ENCODE measurements around the gene KLHL28.

The KLHL28 gene
- 39.8 to 71.0 (median 57.6) reads per million in 4 experiments for total RNA-seq

GRCh38 chr14:44961554-44962333 lies at the start of gene KLHL28, which contains the start of gene TOGARAM1:
Gene KLHL28 (minus strand): TSS chr14:44961947. CDS start chr14:44945928, 16,019 bp downstream.
Gene TOGARAM1 (plus strand): TSS chr14:44962190. CDS start chr14:44962422, 232 bp downstream.
- peak; percentile 93 for DNase-seq

DNA sequence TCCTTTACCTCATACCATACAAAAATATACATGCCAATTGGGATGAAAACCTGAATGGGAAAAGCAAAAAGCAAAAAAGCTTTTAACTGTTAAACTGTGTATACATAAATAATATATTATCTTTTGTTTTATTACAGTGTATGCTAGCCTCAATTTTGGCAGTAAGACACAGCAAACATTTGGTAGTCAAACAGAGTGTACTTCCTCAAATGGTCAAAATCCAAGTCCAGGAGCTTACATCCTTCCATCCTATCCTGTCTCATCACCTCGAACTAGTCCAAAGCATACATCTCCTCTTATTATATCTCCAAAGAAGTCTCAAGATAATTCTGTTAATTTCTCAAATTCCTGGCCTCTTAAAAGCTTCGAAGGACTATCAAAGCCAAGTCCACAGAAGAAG lies 42.2 kb upstream of the KLHL28 start:
- no peak for DNase-seq

DNA sequence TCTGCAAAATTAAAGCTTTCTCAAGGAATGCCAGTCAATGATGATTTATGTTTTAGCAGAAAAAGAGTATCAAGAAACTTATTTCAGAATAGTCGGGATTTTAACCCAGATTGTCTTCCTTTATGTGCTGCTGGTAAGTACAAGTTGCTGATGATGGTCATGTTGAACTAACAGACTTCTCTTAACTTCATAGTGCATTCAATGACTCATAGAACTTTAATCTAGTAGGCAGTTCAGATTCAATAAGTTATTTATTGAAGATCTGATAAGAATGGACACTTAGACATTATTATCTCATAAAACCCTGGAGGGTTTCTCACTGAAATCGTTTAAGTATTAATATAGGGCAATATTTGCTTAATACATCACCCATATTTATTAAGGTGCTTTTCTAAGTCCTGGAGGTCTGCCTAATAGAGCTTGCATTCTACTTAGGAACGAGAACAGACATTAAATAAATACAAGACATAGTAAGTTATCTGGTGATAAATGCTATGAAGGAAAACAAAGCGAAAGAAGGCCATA lies 34.1 kb upstream of the KLHL28 start:
- no peak for DNase-seq

DNA sequence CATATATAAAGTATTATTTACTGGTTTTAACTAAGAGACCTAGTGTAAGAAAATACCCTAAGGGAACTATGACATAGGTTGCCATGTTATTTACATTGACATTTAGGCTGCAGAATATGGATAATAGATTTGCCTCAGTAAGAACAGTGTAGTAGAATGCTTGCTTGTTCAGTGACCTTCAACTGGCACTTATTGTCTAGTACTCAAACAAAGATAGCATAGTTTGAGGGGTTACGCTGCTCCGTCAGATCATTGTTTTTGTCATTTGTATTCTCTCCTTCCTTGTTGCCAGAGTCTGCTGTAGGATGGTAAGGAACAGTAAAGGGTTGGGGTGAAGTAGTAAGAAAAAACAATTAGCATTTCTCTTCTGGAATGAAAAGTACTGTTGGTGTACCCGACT lies 33.4 kb upstream of the KLHL28 start:
- no peak for DNase-seq

- DNase-seq, result no peak
Observed at GRCh38 chr14:44990533-44990932, 28.8 kb upstream of the KLHL28 start.

DNA sequence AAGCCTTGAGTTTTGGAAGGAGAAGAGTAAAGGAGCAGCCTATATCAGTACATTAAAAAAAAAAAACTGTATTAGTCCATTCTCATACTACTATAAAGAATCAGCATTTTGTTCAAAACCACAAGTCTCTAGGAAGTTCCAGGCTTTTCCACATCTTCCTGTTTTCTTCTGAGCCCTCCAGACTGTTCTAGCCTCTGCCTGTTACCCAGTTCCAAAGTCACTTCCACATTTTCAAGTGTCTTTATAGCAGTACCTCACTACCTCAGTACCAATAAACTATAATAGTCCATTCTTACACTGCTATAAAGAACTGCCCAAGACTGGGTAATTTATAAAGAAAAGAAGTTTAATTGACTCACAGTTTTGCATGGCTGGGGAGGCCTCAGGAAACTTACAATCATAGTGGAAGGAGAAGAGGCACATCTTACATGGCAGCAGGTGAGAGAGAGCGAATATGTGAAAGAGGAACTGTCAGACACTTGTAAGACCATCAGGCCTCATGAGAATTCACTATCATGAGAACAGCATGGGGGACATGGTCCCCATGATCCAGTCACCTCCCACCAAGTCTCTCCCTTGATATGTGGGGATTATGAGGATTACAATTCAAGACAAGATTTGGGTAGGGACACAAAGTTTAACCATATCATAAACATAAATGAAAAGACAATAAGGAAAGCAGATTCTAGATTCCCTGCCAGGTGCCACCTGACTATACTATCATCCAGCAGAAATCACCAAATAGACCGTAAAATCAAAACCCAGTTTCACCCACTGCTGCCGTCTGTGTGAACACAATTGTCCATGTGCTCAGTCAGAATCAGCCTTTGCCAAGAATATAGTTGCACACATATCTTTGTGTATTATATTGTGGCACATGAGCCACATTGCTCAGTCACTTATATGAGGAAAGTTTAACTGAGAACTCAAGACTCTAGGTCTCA lies 28.0 kb upstream of the KLHL28 start:
- no peak for DNase-seq

DNA sequence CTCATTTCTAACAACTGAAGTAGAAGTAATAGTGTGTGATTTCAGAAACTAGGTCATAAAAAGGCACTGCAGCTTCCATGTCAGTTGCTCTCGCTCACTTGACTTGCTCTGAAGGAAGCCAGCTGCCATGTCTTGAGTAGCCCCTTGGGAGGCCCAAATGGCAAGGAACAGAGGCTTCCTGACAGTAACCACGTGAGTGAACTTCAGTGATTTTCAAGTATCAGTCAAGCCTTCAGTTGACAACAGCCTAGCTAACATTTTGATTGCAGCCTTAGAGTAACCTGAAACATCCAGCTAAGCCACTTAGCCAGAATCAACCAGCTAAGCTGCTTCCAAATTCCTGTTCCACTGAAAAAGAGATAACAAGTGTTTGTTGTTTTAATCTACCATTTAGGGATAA lies 26.9 kb upstream of the KLHL28 start:
- DNase-seq, result no peak

DNA sequence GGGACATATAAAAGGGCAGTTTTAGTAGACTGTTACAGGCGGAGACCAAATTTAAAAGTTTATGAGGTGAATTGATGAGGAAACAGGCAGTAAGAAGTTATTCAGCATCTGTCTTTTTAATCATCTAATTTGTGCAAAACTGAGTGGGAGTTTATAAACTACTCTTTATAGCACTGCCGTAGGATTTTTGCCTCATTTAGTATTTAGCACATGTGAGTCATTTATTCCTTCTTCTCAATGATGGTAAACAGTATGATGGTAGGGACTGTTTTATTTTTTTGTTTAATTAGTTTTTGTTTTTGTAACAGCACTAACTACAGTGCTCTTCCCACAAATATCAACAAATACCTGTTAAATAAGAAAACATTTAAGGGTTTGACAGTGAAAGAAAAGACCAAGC lies 20.8 kb upstream of the KLHL28 start:
- DNase-seq, result no peak

DNA sequence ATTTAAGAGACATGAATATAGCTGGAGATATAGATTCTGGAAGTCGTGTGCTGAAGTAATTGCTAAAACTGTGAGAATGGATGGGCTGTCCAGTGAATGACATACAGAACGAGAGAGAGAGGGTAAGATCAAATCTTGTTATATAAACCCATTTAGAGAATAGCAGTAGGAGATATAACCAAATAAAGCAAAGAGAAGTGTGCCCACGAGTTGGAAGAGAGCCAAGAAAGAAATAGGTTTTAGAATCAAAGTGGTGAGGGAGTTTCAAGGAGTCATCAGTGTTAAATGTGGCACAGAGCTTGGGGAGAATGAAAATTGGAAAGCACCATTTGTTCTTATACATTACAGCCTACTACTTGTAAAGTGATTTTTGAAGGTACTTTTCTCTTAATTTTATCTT lies 19.5 kb upstream of the KLHL28 start:
- DNase-seq, result no peak

GRCh38 chr14:44979740-44980356 lies 18.1 kb upstream of the KLHL28 start:
- no peak for DNase-seq

- DNase-seq, result no peak
Observed at GRCh38 chr14:44979273-44979672, 17.5 kb upstream of the KLHL28 start.

DNA sequence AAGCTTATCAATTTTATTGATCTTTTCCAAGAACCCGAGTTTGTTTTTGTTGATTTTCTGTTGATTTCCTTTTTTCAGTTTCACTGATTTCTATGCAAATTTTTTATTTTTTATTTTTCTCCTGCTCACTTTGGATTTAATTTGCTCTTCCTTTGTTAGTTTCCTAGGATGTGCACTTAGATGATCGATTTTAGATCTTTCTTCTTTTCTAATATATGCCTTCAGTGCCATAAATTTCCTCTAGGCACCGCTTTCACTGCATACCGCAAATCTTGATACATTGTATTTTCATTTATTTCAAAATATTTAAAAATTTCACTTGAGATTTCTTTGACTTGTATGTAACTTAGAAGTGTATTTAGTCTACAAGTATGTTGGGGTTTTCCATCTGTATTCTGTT lies 9.7 kb upstream of the KLHL28 start:
- DNase-seq, result no peak

DNA sequence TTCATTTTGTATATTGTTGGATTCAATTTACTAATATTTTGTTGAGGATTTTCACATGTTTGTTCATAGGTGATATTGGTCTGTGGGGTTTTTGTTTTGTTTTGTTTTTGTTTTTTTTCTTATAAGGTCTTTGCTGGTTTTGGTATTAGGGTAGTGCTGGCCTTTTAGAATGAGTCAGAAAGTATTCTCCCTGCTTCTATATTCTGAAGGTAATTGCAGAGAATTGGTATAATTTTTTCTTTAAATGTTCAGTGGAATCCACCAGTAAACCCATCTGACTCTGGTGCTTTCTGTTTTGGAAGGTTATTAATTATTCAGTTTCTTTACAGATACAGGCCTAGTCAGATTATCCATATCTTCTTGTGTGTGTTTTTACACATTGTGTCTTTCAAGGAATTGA lies 9.2 kb upstream of the KLHL28 start:
- DNase-seq, result no peak

DNA sequence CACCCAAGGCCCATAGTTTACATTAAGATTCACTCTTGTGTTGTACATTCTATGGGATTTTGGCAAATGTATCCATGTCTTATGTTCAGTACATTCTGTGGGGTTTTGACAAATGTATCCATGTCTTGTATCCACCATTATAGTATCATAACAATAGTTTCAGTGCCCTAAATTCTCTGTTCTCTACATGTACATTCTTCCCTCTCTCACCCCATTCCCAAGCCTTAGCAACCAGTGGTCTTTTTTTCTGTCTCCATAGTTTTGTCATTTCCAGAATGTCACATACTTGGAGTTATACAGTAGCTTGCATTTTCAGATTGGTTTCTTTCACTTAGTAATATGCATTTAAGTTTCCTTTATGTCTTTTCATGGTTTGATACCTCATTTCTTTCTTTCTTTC lies 7.0 kb upstream of the KLHL28 start:
- no peak for DNase-seq

DNA sequence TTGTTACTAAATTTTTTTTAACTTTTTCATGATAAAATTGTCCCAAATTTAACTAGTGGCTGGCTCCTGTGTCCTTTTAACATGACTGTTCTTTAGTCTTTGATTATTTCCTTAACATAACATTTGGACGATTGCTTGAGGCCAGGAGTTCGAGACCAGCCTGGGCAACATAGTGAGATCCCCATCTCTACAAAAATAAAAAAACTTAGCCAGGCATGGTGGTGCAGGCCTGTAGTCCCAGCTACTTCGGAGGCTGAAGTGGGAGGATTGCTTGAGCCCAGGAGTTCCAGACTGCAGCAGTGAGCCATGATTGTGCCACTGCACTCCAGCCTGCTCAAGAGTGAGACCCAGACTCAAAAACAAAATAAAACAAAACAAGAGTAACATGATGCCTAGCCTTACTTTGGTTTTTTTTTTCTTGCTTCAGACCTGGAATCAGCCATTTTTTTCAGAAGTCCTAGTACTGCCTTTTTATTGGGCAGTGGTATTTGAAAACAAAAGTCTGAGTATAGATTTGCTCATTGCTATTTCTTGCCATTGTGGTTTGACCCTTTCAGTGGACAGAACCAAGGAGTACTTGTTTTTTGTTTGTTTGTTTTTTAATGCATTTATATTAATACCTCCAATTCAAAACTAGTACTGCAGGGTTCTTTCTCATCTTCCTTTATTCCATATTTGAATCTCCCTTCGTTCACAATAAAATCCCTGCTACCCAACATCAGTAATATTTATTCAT lies 5.0 kb upstream of the KLHL28 start:
- DNase-seq, result no peak

GRCh38 chr14:44963775-44964380 lies 2.1 kb upstream of the KLHL28 start:
- DNase-seq, result no peak

DNA sequence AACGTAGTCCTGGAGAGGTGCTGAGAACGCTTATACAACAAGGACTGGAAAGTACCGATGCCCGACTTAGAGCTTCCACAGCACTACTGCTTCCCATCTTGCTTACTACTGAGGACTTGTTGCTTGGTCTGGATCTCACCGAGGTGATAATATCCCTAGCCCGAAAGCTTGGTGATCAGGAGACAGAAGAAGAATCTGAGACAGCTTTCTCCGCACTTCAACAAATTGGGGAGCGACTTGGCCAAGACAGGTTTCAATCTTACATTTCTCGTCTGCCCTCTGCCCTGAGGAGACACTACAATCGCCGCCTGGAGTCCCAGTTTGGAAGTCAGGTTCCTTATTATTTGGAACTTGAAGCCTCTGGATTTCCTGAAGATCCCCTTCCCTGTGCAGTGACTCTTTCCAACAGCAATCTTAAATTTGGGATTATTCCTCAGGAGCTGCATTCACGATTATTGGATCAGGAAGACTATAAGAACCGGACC lies 1.3 kb upstream of the KLHL28 start:
- DNase-seq, result no peak

- DNase-seq, result peak; percentile 29
Observed at GRCh38 chr14:44962334-44963043, 742 bp upstream of the KLHL28 start.

GRCh38 chr14:44961151-44961553 lies 595 bp downstream of the KLHL28 start:
- peak; percentile 37 for DNase-seq

GRCh38 chr14:44960646-44961045 lies 1.1 kb downstream of the KLHL28 start:
- DNase-seq, result no peak

GRCh38 chr14:44960146-44960545 lies 1.6 kb downstream of the KLHL28 start:
- no peak for DNase-seq
